HL-60 (cell line): ENCODE measurements around the gene PTPN22.

Source experiments
- CTCF ChIP-seq: IDR thresholded peaks from one replicate; pipeline ENCODE4 v1.5.1; 2011; ENCODE audit warnings: low read length, control low read depth, inconsistent platforms; ENCODE audit not compliant: insufficient read depth
- POLR2AphosphoS5 ChIP-seq: IDR thresholded peaks from 2 replicates; pipeline ENCODE4 v1.6.1; 2012; ENCODE audit warnings: low read depth

GRCh38 chr1:113891631-113892220 is 20.2 kb upstream of the PTPN22 start:
- TF ChIP-seq CTCF (no peak), POLR2AphosphoS5 (no peak)
